SU-DHL-6 (cell line): Measurements from ENCODE around the gene DNAJB4.

Experiments used
- EZH2phosphoT487 ChIP-seq: fragments of 200-600 bp; sonication (generic), shearing (Covaris generic); conservative IDR thresholded peaks from 2 replicates; pipeline ENCODE4 v1.6.1; 2018; ENCODE audit warnings: mild to moderate bottlenecking, antibody characterized with exemption, low read length, moderate library complexity, mixed read lengths
- TF ChIP-seq, protein P1 (sequence below): fragments of 200-600 bp; sonication (generic); IDR thresholded peaks from one replicate; pipeline ENCODE4 v1.5.1; 2017; ENCODE audit warnings: antibody characterized with exemption, mild to moderate bottlenecking, low read length, moderate library complexity; ENCODE audit not compliant: insufficient read depth, poor library complexity, severe bottlenecking

DNA sequence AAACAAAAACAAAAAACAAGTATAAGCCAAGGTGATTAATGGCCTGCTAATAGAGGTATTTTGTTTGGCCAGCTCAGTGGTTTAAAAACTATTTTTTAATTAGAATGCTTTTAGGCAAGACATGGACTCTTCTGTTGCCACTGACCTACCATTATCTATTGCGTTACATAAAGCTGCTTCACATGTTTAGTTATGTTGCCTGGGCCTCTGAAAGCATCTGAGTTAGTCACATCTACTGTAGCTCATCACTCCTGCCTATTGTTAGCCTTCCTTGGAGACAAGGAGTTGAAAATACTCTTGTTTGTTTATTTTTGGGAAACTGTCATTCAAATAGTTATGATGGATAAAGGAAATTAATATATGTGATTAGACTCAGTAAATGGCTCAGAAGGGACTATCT, 14.3 kb downstream of the DNAJB4 start:
- TF ChIP-seq, protein P1, sequence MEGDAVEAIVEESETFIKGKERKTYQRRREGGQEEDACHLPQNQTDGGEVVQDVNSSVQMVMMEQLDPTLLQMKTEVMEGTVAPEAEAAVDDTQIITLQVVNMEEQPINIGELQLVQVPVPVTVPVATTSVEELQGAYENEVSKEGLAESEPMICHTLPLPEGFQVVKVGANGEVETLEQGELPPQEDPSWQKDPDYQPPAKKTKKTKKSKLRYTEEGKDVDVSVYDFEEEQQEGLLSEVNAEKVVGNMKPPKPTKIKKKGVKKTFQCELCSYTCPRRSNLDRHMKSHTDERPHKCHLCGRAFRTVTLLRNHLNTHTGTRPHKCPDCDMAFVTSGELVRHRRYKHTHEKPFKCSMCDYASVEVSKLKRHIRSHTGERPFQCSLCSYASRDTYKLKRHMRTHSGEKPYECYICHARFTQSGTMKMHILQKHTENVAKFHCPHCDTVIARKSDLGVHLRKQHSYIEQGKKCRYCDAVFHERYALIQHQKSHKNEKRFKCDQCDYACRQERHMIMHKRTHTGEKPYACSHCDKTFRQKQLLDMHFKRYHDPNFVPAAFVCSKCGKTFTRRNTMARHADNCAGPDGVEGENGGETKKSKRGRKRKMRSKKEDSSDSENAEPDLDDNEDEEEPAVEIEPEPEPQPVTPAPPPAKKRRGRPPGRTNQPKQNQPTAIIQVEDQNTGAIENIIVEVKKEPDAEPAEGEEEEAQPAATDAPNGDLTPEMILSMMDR = no peak
- no peak for TF ChIP-seq EZH2phosphoT487
